ENCODE results near the gene TEX261. TPM values are rescaled to one million over a fixed set of nuclear protein-coding genes. Genes with fewer than 3 reads are reported as not detected.

The TEX261 gene
- total RNA-seq, 1 donor from 2014 or later, result 29.0 TPM

- Histone ChIP-seq H3K9me3 (no peaks in the 10 kb centered on the region), H3K27me3 (no peaks in the 10 kb centered on the region), H3K4me3 (no peak overlapping the region), H3K36me3 (no peaks in the 10 kb centered on the region), H3K27ac (no peak overlapping the region), H3K4me1 (no peaks in the 10 kb centered on the region)
- TF ChIP-seq POLR2A (IDR thresholded peaks at IDR 0.05) (no peak), POLR2AphosphoS5 (IDR thresholded peaks at IDR 0.05; ENCODE audit: insufficient read depth in 1 of 2, low read depth in 1 of 2) (no peak)
- TF ChIP-seq, protein P1, sequence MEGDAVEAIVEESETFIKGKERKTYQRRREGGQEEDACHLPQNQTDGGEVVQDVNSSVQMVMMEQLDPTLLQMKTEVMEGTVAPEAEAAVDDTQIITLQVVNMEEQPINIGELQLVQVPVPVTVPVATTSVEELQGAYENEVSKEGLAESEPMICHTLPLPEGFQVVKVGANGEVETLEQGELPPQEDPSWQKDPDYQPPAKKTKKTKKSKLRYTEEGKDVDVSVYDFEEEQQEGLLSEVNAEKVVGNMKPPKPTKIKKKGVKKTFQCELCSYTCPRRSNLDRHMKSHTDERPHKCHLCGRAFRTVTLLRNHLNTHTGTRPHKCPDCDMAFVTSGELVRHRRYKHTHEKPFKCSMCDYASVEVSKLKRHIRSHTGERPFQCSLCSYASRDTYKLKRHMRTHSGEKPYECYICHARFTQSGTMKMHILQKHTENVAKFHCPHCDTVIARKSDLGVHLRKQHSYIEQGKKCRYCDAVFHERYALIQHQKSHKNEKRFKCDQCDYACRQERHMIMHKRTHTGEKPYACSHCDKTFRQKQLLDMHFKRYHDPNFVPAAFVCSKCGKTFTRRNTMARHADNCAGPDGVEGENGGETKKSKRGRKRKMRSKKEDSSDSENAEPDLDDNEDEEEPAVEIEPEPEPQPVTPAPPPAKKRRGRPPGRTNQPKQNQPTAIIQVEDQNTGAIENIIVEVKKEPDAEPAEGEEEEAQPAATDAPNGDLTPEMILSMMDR (IDR thresholded peaks at IDR 0.05), result no peak
- intact Hi-C loops (cut with DNase I), result no loop called here
- no peak for DNase-seq (ENCODE audit: extremely low spot score in 2 of 2)
Observed at GRCh38 chr2:70957798-70958197, 36.9 kb downstream of the TEX261 start.

- Histone ChIP-seq H3K27me3 (no peaks in the 10 kb centered on the region), H3K9me3 (no peaks in the 10 kb centered on the region), H3K4me3 (no peak overlapping the region), H3K36me3 (no peaks in the 10 kb centered on the region), H3K27ac (no peak overlapping the region), H3K4me1 (no peaks in the 10 kb centered on the region)
- TF ChIP-seq, protein P1 (IDR thresholded peaks at IDR 0.05), result no peak
- TF ChIP-seq POLR2AphosphoS5 (IDR thresholded peaks at IDR 0.05; ENCODE audit: insufficient read depth in 1 of 2, low read depth in 1 of 2) (no peak), POLR2A (IDR thresholded peaks at IDR 0.05) (no peak)
- no peak for DNase-seq (ENCODE audit: extremely low spot score in 2 of 2)
- intact Hi-C loops (cut with DNase I), result no loop called here
Observed at GRCh38 chr2:70956141-70956540, 38.5 kb downstream of the TEX261 start.

DNA sequence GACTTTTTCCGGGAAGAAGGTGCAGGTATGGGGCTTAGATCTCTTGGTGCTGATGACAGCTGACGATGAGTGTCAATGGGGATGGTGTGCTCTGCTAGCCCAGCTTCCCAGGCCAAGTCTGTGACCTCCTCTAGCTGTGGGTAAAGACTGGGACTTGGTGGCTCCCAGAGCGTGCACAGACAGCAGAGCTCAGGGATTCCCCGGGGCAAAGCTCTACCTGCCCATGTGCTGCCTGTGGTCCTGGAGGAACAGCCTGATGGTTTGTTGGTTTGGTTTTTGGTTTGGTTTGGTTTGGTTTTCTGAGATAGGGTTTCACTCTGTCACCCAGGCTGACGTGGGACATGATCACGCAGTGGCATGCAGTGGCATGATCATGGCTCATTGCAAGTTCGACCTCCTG, 39.8 kb downstream of the TEX261 start:
- Histone ChIP-seq H3K36me3 (no peaks in the 10 kb centered on the region), H3K27ac (no peak overlapping the region), H3K4me1 (no peaks in the 10 kb centered on the region), H3K27me3 (no peaks in the 10 kb centered on the region), H3K4me3 (no peak overlapping the region), H3K9me3 (no peaks in the 10 kb centered on the region)
- TF ChIP-seq POLR2AphosphoS5 (IDR thresholded peaks at IDR 0.05; ENCODE audit: insufficient read depth in 1 of 2, low read depth in 1 of 2) (no peak), POLR2A (IDR thresholded peaks at IDR 0.05) (no peak)
- TF ChIP-seq, protein P1 (IDR thresholded peaks at IDR 0.05), result no peak
- DNase-seq (ENCODE audit: extremely low spot score in 2 of 2), result peak in 1 of 2 donors; percentile 62
- intact Hi-C loops (cut with DNase I), result no loop called here

DNA sequence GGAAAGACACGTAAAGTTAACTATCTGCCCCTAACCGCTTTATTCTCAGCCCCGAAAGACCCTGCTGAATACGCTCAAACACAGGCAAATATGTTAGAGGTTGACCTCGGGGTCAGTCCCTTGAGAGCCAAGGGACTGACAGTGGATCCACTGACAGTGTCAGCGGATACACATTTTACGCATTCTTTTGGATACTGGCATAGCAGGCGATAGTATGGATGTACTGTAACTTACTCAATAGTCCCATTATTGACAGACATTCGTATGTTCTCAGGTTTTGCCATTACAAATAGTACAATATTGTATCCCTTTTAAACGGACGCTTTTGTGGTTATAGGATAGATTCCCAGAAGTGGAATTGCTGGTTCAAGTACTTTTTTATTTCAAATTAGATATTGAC, 45.6 kb downstream of the TEX261 start:
- H3K9me3 ChIP-seq, result no peaks in the 10 kb centered on the region
- no peaks in the 10 kb centered on the region for H3K36me3 ChIP-seq
- H3K4me1 ChIP-seq, result peaks cover 12% of the 10 kb centered on the region
- no peaks in the 10 kb centered on the region for H3K27me3 ChIP-seq
- no peak for DNase-seq (ENCODE audit: extremely low spot score in 2 of 2)
- intact Hi-C loops (cut with DNase I), result loop anchor here (10.0 kb wide), 1 partner anchor 84 kb away; no protein-coding TSS in a partner anchor
- TF ChIP-seq POLR2AphosphoS5 (IDR thresholded peaks at IDR 0.05; ENCODE audit: insufficient read depth in 1 of 2, low read depth in 1 of 2) (no peak), POLR2A (IDR thresholded peaks at IDR 0.05) (no peak)
- TF ChIP-seq, protein P1 (IDR thresholded peaks at IDR 0.05), result no peak
- no peak overlapping the region for H3K27ac ChIP-seq
- no peak overlapping the region for H3K4me3 ChIP-seq

DNA sequence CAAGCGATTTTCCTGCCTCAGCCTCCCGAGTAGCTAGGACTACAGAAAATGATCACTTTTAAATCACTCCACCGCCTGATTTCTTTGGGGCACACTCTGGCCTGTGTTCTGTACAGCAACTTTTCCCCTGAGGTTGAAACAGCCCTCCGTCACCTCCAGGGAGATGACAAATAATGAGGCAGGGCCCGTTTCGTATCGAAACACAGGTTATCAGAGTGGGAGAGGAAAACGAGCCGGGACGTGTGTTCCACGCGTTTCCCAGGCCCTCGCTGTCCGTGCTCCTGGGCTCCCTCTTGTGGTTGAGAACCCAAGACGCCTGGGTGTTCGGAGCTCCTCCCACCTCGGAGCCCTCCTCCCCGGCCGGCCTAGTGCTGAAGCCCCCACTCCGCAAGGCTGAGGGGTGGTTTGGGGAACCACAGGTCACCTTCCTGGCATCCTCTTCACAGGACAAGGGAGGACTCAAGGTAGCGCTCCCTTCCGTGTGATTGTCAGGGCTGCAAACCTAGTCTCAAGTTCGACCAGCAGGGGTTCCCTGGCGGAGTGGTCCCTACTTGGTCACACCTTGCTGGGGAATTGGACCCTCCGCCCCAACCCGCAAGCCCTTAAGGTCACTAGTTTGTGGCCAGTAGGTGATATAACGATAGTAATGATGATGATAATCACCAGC, 46.2 kb downstream of the TEX261 start:
- peak in 1 of 2 donors; percentile 84 for DNase-seq (ENCODE audit: extremely low spot score in 2 of 2)
- Histone ChIP-seq H3K27me3 (no peaks in the 10 kb centered on the region), H3K36me3 (no peaks in the 10 kb centered on the region), H3K27ac (no peak overlapping the region), H3K9me3 (no peaks in the 10 kb centered on the region), H3K4me3 (peak overlapping the region; percentile 33 to 36), H3K4me1 (peaks cover 12% of the 10 kb centered on the region)
- TF ChIP-seq POLR2AphosphoS5 (IDR thresholded peaks at IDR 0.05; ENCODE audit: insufficient read depth in 1 of 2, low read depth in 1 of 2), result no peak
- TF ChIP-seq, protein P1 (IDR thresholded peaks at IDR 0.05), result peak; percentile 46 to 81 (median 61)
- TF ChIP-seq POLR2A (IDR thresholded peaks at IDR 0.05), result no peak
- intact Hi-C loops (cut with DNase I), result loop anchor here (10.0 kb wide), 1 partner anchor 84 kb away; no protein-coding TSS in a partner anchor
